AG09319 (cell line): ENCODE results near the gene CCDC8.
A peak's percentile ranks its signal among the peaks of the same experiment; 100 is the strongest.
"Not testable (repeated sequence)": the region's sequence is repeated elsewhere in the genome, so short reads cannot be mapped to it uniquely, and the experiment has no call there.

Source experiments
- DNase-seq: peaks from one replicate; pipeline ENCODE4 v3.0.0-alpha.2; 2010; ENCODE audit warnings: low read depth; ENCODE audit errors: extremely low read depth
- TF ChIP-seq, protein P1 (sequence below): IDR thresholded peaks from 2 replicates; pipeline ENCODE4 v1.5.1; 2011; ENCODE audit warnings: low read depth, mild to moderate bottlenecking, inconsistent platforms, low read length, moderate library complexity

The CCDC8 gene

GRCh38 chr19:46442808-46443450 lies 29.6 kb upstream of the CCDC8 start:
- TF ChIP-seq, protein P1, sequence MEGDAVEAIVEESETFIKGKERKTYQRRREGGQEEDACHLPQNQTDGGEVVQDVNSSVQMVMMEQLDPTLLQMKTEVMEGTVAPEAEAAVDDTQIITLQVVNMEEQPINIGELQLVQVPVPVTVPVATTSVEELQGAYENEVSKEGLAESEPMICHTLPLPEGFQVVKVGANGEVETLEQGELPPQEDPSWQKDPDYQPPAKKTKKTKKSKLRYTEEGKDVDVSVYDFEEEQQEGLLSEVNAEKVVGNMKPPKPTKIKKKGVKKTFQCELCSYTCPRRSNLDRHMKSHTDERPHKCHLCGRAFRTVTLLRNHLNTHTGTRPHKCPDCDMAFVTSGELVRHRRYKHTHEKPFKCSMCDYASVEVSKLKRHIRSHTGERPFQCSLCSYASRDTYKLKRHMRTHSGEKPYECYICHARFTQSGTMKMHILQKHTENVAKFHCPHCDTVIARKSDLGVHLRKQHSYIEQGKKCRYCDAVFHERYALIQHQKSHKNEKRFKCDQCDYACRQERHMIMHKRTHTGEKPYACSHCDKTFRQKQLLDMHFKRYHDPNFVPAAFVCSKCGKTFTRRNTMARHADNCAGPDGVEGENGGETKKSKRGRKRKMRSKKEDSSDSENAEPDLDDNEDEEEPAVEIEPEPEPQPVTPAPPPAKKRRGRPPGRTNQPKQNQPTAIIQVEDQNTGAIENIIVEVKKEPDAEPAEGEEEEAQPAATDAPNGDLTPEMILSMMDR = no peak
- peak; percentile 34 for DNase-seq

DNA sequence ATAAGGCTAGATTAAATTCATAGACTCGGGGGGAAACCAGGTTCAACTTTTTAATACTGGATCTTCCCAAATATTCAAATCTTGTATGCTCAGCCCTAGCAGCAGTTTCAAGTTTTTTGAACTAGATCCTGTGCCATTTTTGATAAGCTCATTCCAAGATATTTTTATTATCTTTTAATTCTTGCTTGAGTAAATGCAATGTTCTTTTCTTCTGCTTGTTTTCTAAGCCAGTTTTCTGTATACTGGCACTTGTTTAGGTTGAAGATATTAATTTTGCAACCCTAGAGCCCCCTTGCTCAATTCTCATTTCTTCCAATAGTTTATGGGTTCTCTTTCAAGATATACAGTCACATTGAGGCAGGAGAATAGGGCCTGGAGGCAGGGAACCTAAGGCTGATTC lies 28.5 kb upstream of the CCDC8 start:
- no peak for DNase-seq
- TF ChIP-seq, protein P1 = no peak

DNA sequence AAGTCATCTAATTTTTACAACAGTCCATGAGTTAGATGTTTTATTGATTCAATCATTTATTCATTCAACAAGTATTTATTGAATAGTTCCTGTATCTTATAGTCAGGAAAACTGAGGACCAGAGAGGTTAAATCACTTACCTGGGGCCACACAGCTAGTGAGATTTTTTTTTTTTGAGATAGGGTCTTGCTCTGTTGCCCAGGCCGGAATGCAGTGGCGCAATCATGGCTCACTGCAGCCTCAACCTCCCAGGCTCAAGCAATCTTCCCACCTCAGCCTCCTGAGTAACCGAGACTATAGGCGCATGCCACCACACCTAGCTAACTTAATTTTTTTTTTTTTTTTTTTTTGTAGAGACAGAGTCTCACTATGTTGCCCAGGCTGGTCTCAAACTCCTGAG lies 22.3 kb upstream of the CCDC8 start:
- DNase-seq = not testable (repeated sequence)

GRCh38 chr19:46435009-46435408 lies 21.6 kb upstream of the CCDC8 start:
- TF ChIP-seq, protein P1 = no peak
- DNase-seq = no peak

- not testable (repeated sequence) for DNase-seq
These were observed 20.1 kb upstream of the CCDC8 start for GRCh38 chr19:46433470-46433869.

- no peak for DNase-seq
- TF ChIP-seq, protein P1 = no peak
These were observed 18.5 kb upstream of the CCDC8 start for GRCh38 chr19:46431824-46432223.

GRCh38 chr19:46429999-46430398 lies 16.6 kb upstream of the CCDC8 start:
- TF ChIP-seq, protein P1 = no peak
- no peak for DNase-seq

DNA sequence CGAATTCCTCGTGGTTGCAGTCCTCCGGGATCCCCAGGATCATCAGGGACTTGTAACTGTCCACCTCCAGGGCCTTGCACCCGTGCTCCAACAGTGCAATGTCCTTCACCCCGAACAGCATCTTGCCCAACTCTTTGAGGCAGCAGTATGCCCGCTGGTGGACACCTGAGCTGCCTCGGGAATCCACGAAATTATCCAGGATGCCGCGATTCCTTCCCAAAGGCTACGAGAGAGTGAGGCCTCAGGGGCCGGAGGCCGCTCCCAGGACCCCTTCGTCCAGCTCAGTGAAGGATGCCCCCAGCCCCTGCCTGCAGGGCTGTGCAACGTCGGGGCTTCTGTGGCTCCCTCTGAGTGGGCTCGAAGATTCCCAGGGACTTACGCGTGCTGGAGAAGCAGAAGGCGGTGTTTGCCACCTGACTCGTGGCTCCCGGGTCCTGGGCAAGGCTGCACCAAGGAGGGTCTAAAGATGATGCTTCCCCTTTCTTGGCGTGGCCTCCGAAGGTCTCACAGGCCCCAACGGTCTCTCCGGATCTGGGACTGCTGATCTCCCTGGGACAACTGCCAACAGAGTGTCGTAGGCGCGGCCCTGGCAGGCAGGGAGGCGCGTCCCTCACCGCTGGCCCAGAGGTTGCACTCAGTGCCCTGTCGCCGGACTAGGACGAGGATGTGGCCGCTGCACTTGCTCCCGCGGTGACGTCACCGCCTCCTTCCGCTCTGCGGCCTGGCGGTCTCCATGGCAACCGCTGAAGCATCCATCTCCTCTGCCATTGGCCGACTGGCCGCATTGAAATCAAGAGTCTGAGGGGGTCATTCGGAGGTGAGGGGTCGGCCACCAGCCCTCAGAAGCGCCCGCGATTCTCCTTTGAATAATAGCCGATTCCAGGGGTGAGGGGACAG lies 15.1 kb upstream of the CCDC8 start, which contains the start of gene PNMA8C:
TSS of gene PNMA8C (minus strand) at position 698 of the 897 bp plus-strand sequence. CDS start at position 121, 577 bp downstream.
- TF ChIP-seq, protein P1 = no peak
- DNase-seq = no peak
